CD14-positive monocyte (primary cell): ENCODE measurements around the gene CHRM5. TPM values are rescaled to one million over a fixed set of nuclear protein-coding genes. Genes with fewer than 3 reads are reported as not detected.
"Not testable (repeated sequence)": the region's sequence is repeated elsewhere in the genome, so short reads cannot be mapped to it uniquely, and the experiment has no call there.

ENCODE experiments used
- DNase-seq, 3 donors: peaks; one replicate each; pipeline ENCODE4 v3.0.0-alpha.2; 2011 to 2022
- H2AFZ ChIP-seq: 2 replicates; pipeline ENCODE4 v1.6.0; 2012; ENCODE audit warnings: mild to moderate bottlenecking, low read depth, low read length, inconsistent platforms; ENCODE audit not compliant: insufficient read depth, poor library complexity, severe bottlenecking
- H3K27ac ChIP-seq, 2 donors: 1 replicate in 1 of 2; 2 replicates in 1 of 2; pipeline ENCODE4 v1.5.1; 2012 to 2013; ENCODE audit warnings: low read length in 2 of 2, control low read depth in 1 of 2, inconsistent platforms in 1 of 2, low read depth in 1 of 2, mild to moderate bottlenecking in 1 of 2
- H3K27me3 ChIP-seq, 2 donors: one replicate each; pipeline versions ENCODE4 v1.6.0 to v1.6.1; 2011 to 2013; ENCODE audit warnings: low read length in 2 of 2; ENCODE audit not compliant: control insufficient read depth in 2 of 2, insufficient read depth in 2 of 2
- H3K36me3 ChIP-seq, 2 donors: replicated peaks in 1 of 2; 1 replicate in 1 of 2; 2 replicates in 1 of 2; pipeline versions ENCODE4 v1.5.1 to v1.6.1; 2012 to 2013; ENCODE audit warnings: low read length in 2 of 2, control low read depth in 1 of 2, inconsistent platforms in 1 of 2, mild to moderate bottlenecking in 1 of 2; ENCODE audit not compliant: insufficient read depth in 2 of 2, control insufficient read depth in 1 of 2
- H3K4me1 ChIP-seq, 2 donors: 1 replicate in 1 of 2; 2 replicates in 1 of 2; pipeline versions ENCODE4 v1.5.1 to v1.6.1; 2012 to 2013; ENCODE audit warnings: low read length in 2 of 2, control low read depth in 1 of 2, inconsistent platforms in 1 of 2, mild to moderate bottlenecking in 1 of 2, moderate library complexity in 1 of 2; ENCODE audit not compliant: insufficient read depth in 2 of 2, control insufficient read depth in 1 of 2
- H3K4me2 ChIP-seq: replicated peaks from 2 replicates; pipeline ENCODE3; 2012; ENCODE audit warnings: low read length, moderate library complexity, mild to moderate bottlenecking; ENCODE audit not compliant: poor library complexity, severe bottlenecking; ENCODE audit errors: extremely low read depth
- H3K4me3 ChIP-seq, 3 experiments: fragments of 200-600 bp in 1 of 3; sonication (generic) in 1 of 3; replicated peaks in 1 of 3; 1 replicate in 2 of 3; 2 replicates in 1 of 3; pipeline ENCODE4 v1.5.1; 2011 to 2013; ENCODE audit warnings: low read length in 3 of 3, mild to moderate bottlenecking in 3 of 3, control low read depth in 2 of 3, low read depth in 2 of 3, inconsistent platforms in 1 of 3, moderate library complexity in 1 of 3
- H3K79me2 ChIP-seq: 2 replicates; pipeline ENCODE4 v1.6.0; 2012; ENCODE audit warnings: mild to moderate bottlenecking, control low read depth, inconsistent platforms, low read length, moderate library complexity; ENCODE audit not compliant: insufficient read depth
- H3K9ac ChIP-seq: 2 replicates; pipeline ENCODE4 v1.6.0; 2017; ENCODE audit warnings: low read length, mild to moderate bottlenecking; ENCODE audit not compliant: insufficient read depth, poor library complexity, severe bottlenecking
- H3K9me3 ChIP-seq, 2 donors: replicated peaks in 1 of 2; 1 replicate in 1 of 2; 2 replicates in 1 of 2; pipeline versions ENCODE4 v1.5.1 to v1.6.1; 2012 to 2013; ENCODE audit warnings: low read length in 2 of 2, control low read depth in 1 of 2; ENCODE audit not compliant: control insufficient read depth in 1 of 2, insufficient read depth in 1 of 2
- H4K20me1 ChIP-seq: 2 replicates; pipeline ENCODE4 v1.6.0; 2012; ENCODE audit warnings: mild to moderate bottlenecking, low read length, control low read depth, moderate library complexity; ENCODE audit not compliant: insufficient read depth
- H3K27ac Mint-ChIP-seq, 7 donors: one replicate each; pipeline ENCODE4 v1.8.0; 2020; ENCODE audit warnings: mild to moderate bottlenecking in 7 of 7, mixed read lengths in 7 of 7, moderate library complexity in 6 of 7, inconsistent platforms in 2 of 7
- H3K27me3 Mint-ChIP-seq, 3 donors: one replicate each; pipeline ENCODE4 v1.8.0; 2021 to 2022; ENCODE audit warnings: low read depth in 3 of 3, mild to moderate bottlenecking in 3 of 3, mixed read lengths in 3 of 3, moderate library complexity in 3 of 3, inconsistent platforms in 1 of 3
- H3K36me3 Mint-ChIP-seq, 2 donors: one replicate each; pipeline ENCODE4 v1.8.0; 2020; ENCODE audit warnings: mixed read lengths in 2 of 2, inconsistent platforms in 1 of 2, mild to moderate bottlenecking in 1 of 2
- H3K4me1 Mint-ChIP-seq: one replicate; pipeline ENCODE4 v1.8.0; 2020; ENCODE audit warnings: mild to moderate bottlenecking, mixed read lengths
- H3K4me3 Mint-ChIP-seq, 2 donors: one replicate each; pipeline ENCODE4 v1.8.0; 2020; ENCODE audit warnings: mild to moderate bottlenecking in 2 of 2, mixed read lengths in 2 of 2, moderate library complexity in 1 of 2
- H3K9me3 Mint-ChIP-seq, 7 donors: one replicate each; pipeline ENCODE4 v1.8.0; 2020 to 2022; ENCODE audit warnings: mixed read lengths in 7 of 7, mild to moderate bottlenecking in 6 of 7, moderate library complexity in 6 of 7, inconsistent platforms in 2 of 7
- WGBS: methylation state at CpG from one replicate; pipeline ENCODE4 v1.1.5; 2013; ENCODE audit warnings: missing lambda C conversion rate; ENCODE audit not compliant: insufficient coverage; 5-methylcytosine and 5-hydroxymethylcytosine counted together
- intact Hi-C, 2 donors: fragments of 100-400 bp; cut with micrococcal nuclease; formaldehyde crosslinking; loops; one replicate each; pipeline versions ENCODE4 v1.15.0 to v1.15.1; 2023
- polyA plus RNA-seq, 3 donors: library from polyadenylated mRNA; depleted of rRNA in 1 of 3; unstranded in 2 of 3; stranded (reverse) in 1 of 3; fragments of 300-500 nt in 2 of 3; fragments of >200 nt in 1 of 3; fragmentation: Illumina TruSeq in 2 of 3; gene quantifications; 1 replicate in 2 of 3; 2 replicates in 1 of 3; pipeline ENCODE4 v1.2.3, GENCODE V29; 2012 to 2021
- TF ChIP-seq, protein P1 (sequence below): fragments of 200-600 bp; IDR thresholded peaks from one replicate; pipeline ENCODE4 v1.8.0; 2022; ENCODE audit warnings: antibody characterized with exemption, mild to moderate bottlenecking

Gene CHRM5
- polyA plus RNA-seq, 3 donors, result not detected

DNA sequence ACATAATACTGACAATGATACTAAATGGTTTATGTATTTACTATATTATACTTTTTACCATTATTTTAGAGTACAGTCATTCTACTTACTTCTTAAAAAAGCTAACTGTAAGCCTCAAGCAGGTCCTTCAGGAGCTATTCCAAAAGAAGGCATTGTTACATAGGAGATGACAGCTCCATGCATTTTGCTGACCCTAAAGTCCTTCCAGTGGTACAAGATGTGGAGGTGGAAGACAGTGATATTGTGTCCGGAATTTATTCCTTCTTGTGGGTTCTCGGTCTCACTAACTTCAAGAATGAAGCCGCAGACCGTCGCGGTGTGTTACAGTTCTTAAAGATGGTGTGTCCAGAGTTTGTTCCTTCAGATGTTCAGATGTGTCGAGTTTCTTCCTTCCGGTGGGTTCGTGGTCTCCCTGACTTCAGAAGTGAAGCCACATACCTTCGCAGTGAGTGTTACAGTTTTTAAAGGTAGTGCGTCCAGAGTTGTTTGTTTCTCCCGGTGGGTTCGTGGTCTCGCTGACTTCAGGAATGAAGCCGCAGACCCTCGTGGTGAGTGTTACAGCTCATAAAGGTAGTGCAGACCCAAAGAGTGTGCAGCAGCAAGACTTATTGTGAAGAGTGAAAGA lies 49.8 kb downstream of the CHRM5 start:
- Histone ChIP-seq H3K79me2 (no peaks in the 10 kb centered on the region), H3K9ac (no peak overlapping the region), H3K9me3 (peaks cover 0 to 5% of the 10 kb centered on the region in 2 donors), H3K4me1 (no peaks in the 10 kb centered on the region), H3K27ac (no peak overlapping the region), H3K4me3 (no peak overlapping the region), H3K27me3 (no peaks in the 10 kb centered on the region), H3K36me3 (no peaks in the 10 kb centered on the region), H2AFZ (no peak overlapping the region), H4K20me1 (no peaks in the 10 kb centered on the region), H3K4me2 (no peak overlapping the region)
- H3K4me1 Mint-ChIP-seq, result no peaks in the 10 kb centered on the region
- no peak overlapping the region for H3K4me3 Mint-ChIP-seq
- TF ChIP-seq, protein P1, sequence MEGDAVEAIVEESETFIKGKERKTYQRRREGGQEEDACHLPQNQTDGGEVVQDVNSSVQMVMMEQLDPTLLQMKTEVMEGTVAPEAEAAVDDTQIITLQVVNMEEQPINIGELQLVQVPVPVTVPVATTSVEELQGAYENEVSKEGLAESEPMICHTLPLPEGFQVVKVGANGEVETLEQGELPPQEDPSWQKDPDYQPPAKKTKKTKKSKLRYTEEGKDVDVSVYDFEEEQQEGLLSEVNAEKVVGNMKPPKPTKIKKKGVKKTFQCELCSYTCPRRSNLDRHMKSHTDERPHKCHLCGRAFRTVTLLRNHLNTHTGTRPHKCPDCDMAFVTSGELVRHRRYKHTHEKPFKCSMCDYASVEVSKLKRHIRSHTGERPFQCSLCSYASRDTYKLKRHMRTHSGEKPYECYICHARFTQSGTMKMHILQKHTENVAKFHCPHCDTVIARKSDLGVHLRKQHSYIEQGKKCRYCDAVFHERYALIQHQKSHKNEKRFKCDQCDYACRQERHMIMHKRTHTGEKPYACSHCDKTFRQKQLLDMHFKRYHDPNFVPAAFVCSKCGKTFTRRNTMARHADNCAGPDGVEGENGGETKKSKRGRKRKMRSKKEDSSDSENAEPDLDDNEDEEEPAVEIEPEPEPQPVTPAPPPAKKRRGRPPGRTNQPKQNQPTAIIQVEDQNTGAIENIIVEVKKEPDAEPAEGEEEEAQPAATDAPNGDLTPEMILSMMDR, result no peak
- H3K36me3 Mint-ChIP-seq, result no peaks in the 10 kb centered on the region
- no peak overlapping the region for H3K27ac Mint-ChIP-seq
- no peak for DNase-seq
- H3K27me3 Mint-ChIP-seq, result no peaks in the 10 kb centered on the region
- intact Hi-C loops, result no loop called here
- peaks cover 0 to 11% (median 4%) of the 10 kb centered on the region in 7 donors for H3K9me3 Mint-ChIP-seq
- 94% methylated on average over 14 of the region's 16 CpGs for WGBS

DNA sequence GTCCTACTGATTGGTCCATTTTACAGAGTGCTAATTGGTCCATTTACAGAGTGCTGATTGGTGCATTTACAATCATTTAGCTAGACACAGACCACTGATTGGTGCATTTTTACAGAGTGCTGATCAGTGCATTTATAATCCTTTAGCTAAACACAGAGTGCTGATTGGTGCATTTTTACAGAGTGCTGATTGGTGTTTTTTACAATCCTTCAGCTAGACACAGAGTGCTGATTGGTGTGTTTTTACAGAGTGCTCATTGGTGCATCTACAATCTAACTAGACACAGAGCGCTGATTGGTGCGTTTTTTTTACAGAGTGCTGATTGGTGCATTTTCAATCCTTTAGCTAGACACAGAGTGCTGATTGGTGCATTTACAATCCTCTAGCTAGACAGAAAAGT lies 50.4 kb downstream of the CHRM5 start:
- H2AFZ ChIP-seq, H3K4me2 ChIP-seq, DNase-seq, H3K27ac Mint-ChIP-seq, H3K36me3 ChIP-seq, H3K36me3 Mint-ChIP-seq, H3K79me2 ChIP-seq, H3K9me3 ChIP-seq, intact Hi-C loops, H3K9ac ChIP-seq, H3K4me3 Mint-ChIP-seq, H3K4me1 Mint-ChIP-seq, H3K27me3 ChIP-seq, H3K4me1 ChIP-seq, H4K20me1 ChIP-seq, H3K27me3 Mint-ChIP-seq, H3K4me3 ChIP-seq, H3K27ac ChIP-seq: not testable (repeated sequence)
- H3K9me3 Mint-ChIP-seq, result peaks cover 0 to 11% (median 4%) of the 10 kb centered on the region in 7 donors
- no CpG with 5 or more reads among the region's 2 CpGs for WGBS
